Measurements from ENCODE around the gene TSPAN13. TPM values are rescaled to one million over a fixed set of nuclear protein-coding genes. Genes with fewer than 3 reads are reported as not detected.

TSPAN13 gene
- total and polyA plus RNA-seq, 2 of the 4 experiments (the other 2 are of a cell fraction): 3.0 to 5.0 TPM

DNA sequence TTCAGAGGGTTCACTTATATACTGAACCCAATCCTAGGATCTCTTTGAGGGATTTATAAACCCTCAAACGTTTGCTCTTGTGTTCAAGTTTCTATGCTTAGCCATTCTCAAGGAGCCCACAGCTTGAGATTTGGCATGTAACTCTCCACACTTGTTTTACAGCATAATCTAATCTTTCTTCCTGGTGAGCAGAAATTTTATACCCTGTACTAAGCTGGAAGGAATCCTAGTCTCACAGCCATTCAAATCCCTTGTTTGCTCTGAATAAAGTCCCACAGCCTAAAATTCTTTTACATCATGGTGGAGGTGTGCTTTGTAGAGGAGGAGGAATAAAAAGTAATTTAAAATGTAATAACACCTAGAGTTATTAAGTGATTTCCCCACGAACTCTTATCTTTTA is 56.6 kb downstream of the TSPAN13 start:
- CTCF ChIA-PET: no interaction called here
- H3K18ac ChIP-seq (ENCODE audit: low read depth, low read length): no peak overlapping the region
- no peaks in the 10 kb centered on the region for H3K9me3 ChIP-seq (ENCODE audit: control insufficient read depth, insufficient read depth, low read length)
- H3K79me1 ChIP-seq (ENCODE audit: low read depth in 1 of 2, low read length in 2 of 2): no peaks in the 10 kb centered on the region
- POLR2A ChIA-PET (ENCODE audit: unreplicated experiment): no interaction called here
- H2BK120ac ChIP-seq (ENCODE audit: low read depth, low read length): no peak overlapping the region
- in situ Hi-C loops (cut with MboI; ENCODE audit: low sequenced_read_pairs) (no loop called here), dilution Hi-C loops (cut with HindIII; ENCODE audit: low sequenced_read_pairs, unreplicated experiment) (no loop called here), intact Hi-C loops (cut with micrococcal nuclease) (no loop called here)
- H4K91ac ChIP-seq (ENCODE audit: insufficient read depth, low read depth, low read length): no peak overlapping the region
- no peak overlapping the region for H3K4me3 ChIP-seq (ENCODE audit: insufficient read depth, low read depth, low read length)
- H4K20me1 ChIP-seq (ENCODE audit: insufficient read depth, low read length): no peaks in the 10 kb centered on the region
- no peaks in the 10 kb centered on the region for H3K27me3 ChIP-seq (ENCODE audit: control insufficient read depth, insufficient read depth, low read length)
- H3K23ac ChIP-seq (ENCODE audit: low read depth, low read length): no peak overlapping the region
- ATAC-seq (ENCODE audit: low read depth) (no peak), DNase-seq (no peak)
- H2BK5ac ChIP-seq (ENCODE audit: low read depth, low read length, poor library complexity, severe bottlenecking): no peak overlapping the region
- H2BK20ac ChIP-seq (ENCODE audit: low read depth, low read length): no peak overlapping the region
- no peak overlapping the region for H2AFZ ChIP-seq (replicated peaks; ENCODE audit: low read length, poor library complexity)
- no TSS peak for BruUV-seq (replicated peaks)
- H2AK9ac ChIP-seq (replicated peaks; ENCODE audit: low read depth, low read length, poor library complexity): no peak overlapping the region
- H4K8ac ChIP-seq (ENCODE audit: low read depth in 2 of 2, low read length in 2 of 2): no peak overlapping the region
- H3K27ac ChIP-seq (ENCODE audit: insufficient read depth, low read length): no peak overlapping the region
- H3K4me1 ChIP-seq (ENCODE audit: control insufficient read depth, insufficient read depth, low read length): peaks cover under 1% of the 10 kb centered on the region
- no peak overlapping the region for H2AK5ac ChIP-seq (ENCODE audit: low read depth, low read length)
- no peaks in the 10 kb centered on the region for H3K36me3 ChIP-seq (ENCODE audit: control insufficient read depth, insufficient read depth, low read length)
- no peak overlapping the region for H3K14ac ChIP-seq (replicated peaks; ENCODE audit: low read depth, low read length)
- H2BK15ac ChIP-seq (ENCODE audit: low read depth, low read length): no peak overlapping the region
- TF ChIP-seq, protein P1, sequence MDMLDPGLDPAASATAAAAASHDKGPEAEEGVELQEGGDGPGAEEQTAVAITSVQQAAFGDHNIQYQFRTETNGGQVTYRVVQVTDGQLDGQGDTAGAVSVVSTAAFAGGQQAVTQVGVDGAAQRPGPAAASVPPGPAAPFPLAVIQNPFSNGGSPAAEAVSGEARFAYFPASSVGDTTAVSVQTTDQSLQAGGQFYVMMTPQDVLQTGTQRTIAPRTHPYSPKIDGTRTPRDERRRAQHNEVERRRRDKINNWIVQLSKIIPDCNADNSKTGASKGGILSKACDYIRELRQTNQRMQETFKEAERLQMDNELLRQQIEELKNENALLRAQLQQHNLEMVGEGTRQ (IDR thresholded peaks at IDR 0.05; ENCODE audit: low read depth, low read length): no peak
- TF ChIP-seq RFX5 (IDR thresholded peaks at IDR 0.05; ENCODE audit: low read depth, low read length) (no peak), RAD21 (IDR thresholded peaks at IDR 0.05; ENCODE audit: low read length) (no peak), FOS (IDR thresholded peaks at IDR 0.05; ENCODE audit: low read depth, low read length) (no peak), RCOR1 (IDR thresholded peaks at IDR 0.05; ENCODE audit: insufficient replicate concordance, low read length) (no peak), MAFK (IDR thresholded peaks at IDR 0.05; ENCODE audit: low read depth, low read length) (no peak), POLR2A (IDR thresholded peaks at IDR 0.05; ENCODE audit: low read depth, low read length) (no peak), BHLHE40 (IDR thresholded peaks at IDR 0.05; ENCODE audit: low read depth, low read length) (no peak)
- TF ChIP-seq, protein P2, sequence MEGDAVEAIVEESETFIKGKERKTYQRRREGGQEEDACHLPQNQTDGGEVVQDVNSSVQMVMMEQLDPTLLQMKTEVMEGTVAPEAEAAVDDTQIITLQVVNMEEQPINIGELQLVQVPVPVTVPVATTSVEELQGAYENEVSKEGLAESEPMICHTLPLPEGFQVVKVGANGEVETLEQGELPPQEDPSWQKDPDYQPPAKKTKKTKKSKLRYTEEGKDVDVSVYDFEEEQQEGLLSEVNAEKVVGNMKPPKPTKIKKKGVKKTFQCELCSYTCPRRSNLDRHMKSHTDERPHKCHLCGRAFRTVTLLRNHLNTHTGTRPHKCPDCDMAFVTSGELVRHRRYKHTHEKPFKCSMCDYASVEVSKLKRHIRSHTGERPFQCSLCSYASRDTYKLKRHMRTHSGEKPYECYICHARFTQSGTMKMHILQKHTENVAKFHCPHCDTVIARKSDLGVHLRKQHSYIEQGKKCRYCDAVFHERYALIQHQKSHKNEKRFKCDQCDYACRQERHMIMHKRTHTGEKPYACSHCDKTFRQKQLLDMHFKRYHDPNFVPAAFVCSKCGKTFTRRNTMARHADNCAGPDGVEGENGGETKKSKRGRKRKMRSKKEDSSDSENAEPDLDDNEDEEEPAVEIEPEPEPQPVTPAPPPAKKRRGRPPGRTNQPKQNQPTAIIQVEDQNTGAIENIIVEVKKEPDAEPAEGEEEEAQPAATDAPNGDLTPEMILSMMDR (conservative IDR thresholded peaks at IDR 0.05; ENCODE audit: low read depth, low read length): no peak
- WGBS, 2 experiments (ENCODE audit: extremely low coverage in 2 of 2, insufficient read length in 1 of 2): no CpG with 5 or more reads among the region's 2 CpGs
- no peak overlapping the region for H3K4ac ChIP-seq (ENCODE audit: low read depth, low read length)
- no peak overlapping the region for H3K4me2 ChIP-seq (ENCODE audit: low read depth, low read length)
- H3K9ac ChIP-seq (ENCODE audit: low read depth, low read length): no peak overlapping the region
- H4K5ac ChIP-seq (ENCODE audit: low read depth, low read length): no peak overlapping the region
- H3K9me1 ChIP-seq (ENCODE audit: insufficient read depth, low read length): no peaks in the 10 kb centered on the region
- H3K56ac ChIP-seq (ENCODE audit: extremely low read depth, insufficient read depth, low read length): no peak overlapping the region
